GM21723 (cell line): ENCODE results near the gene C11orf91.
"Not testable (repeated sequence)": the region's sequence is repeated elsewhere in the genome, so short reads cannot be mapped to it uniquely, and the experiment has no call there.

Source experiments
- ATAC-seq: cut with Tn5 transposase; IDR thresholded peaks from one replicate; pipeline ENCODE4 v1.9.1; 2021; ENCODE audit warnings: mild to moderate bottlenecking, moderate library complexity; ENCODE audit not compliant: unreplicated experiment

Gene C11orf91

GRCh38 chr11:33670250-33671011 lies 30.2 kb downstream of the C11orf91 start:
- ATAC-seq, result no peak

- ATAC-seq, result no peak
Measured at GRCh38 chr11:33669598-33670249, 30.9 kb downstream of the C11orf91 start.

GRCh38 chr11:33668951-33669596 lies 31.6 kb downstream of the C11orf91 start:
- ATAC-seq, result no peak

GRCh38 chr11:33668468-33668825 lies 32.2 kb downstream of the C11orf91 start:
- ATAC-seq, result no peak

- no peak for ATAC-seq
Measured at GRCh38 chr11:33667819-33668467, 32.7 kb downstream of the C11orf91 start.

- ATAC-seq, result no peak
Measured at GRCh38 chr11:33665350-33666106, 35.1 kb downstream of the C11orf91 start.

GRCh38 chr11:33664827-33665226 lies 35.8 kb downstream of the C11orf91 start:
- ATAC-seq, result no peak

GRCh38 chr11:33664166-33664565 lies 36.5 kb downstream of the C11orf91 start:
- ATAC-seq, result no peak

- no peak for ATAC-seq
Measured at GRCh38 chr11:33663121-33663520, 37.5 kb downstream of the C11orf91 start.

GRCh38 chr11:33661526-33661925 lies 39.1 kb downstream of the C11orf91 start:
- not testable (repeated sequence) for ATAC-seq

GRCh38 chr11:33660962-33661361 lies 39.7 kb downstream of the C11orf91 start:
- no peak for ATAC-seq

GRCh38 chr11:33659370-33660139 lies 41.1 kb downstream of the C11orf91 start:
- no peak for ATAC-seq

- ATAC-seq, result no peak
Measured at GRCh38 chr11:33658195-33658900, 42.3 kb downstream of the C11orf91 start.

GRCh38 chr11:33657757-33658156 lies 42.9 kb downstream of the C11orf91 start:
- ATAC-seq, result no peak

- no peak for ATAC-seq
Measured at GRCh38 chr11:33656768-33657167, 43.9 kb downstream of the C11orf91 start.

GRCh38 chr11:33655842-33656600 lies 44.6 kb downstream of the C11orf91 start:
- ATAC-seq, result peak; percentile 77

- ATAC-seq, result no peak
Measured at GRCh38 chr11:33654594-33654993, 46.0 kb downstream of the C11orf91 start.

- no peak for ATAC-seq
Measured at GRCh38 chr11:33652930-33653329, 47.7 kb downstream of the C11orf91 start.

- ATAC-seq, result no peak
Measured at GRCh38 chr11:33652431-33652830, 48.2 kb downstream of the C11orf91 start.
